Stimulated activated CD8-positive, alpha-beta memory T cell treated with anti-CD3 and anti-CD28 coated beads, Interleukin-7, amount 100 ng/mL, for 1 hour (primary cell): ENCODE results near the gene GABBR2.

Source experiments
- DNase-seq, 2 donors: peaks; one replicate each; pipeline ENCODE4 v3.0.0-alpha.2; 2020; ENCODE audit warnings: low read depth in 2 of 2

Gene GABBR2

GRCh38 chr9:98323051-98323830 is 385.5 kb downstream of the GABBR2 start:
- DNase-seq, result no peak

DNA sequence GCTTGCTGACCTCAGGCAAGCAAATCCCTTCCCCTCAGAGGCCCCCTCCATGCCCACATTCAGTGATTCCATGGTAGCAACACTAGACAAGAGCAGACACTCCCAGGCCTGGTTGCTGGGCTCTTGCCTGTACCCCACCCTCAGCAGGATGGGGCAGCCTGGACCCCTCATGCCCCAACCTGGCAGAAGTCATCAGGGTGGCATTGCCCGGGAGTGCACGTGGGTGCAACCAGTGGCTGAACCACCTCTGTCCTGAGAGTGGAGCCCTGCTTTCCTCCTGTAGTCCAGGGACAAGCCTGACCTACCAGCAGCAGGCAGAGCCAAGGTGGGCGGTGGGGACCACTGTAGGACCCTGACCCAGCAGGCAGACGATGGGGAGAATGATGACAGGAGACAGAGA is 387.5 kb downstream of the GABBR2 start:
- no peak for DNase-seq

DNA sequence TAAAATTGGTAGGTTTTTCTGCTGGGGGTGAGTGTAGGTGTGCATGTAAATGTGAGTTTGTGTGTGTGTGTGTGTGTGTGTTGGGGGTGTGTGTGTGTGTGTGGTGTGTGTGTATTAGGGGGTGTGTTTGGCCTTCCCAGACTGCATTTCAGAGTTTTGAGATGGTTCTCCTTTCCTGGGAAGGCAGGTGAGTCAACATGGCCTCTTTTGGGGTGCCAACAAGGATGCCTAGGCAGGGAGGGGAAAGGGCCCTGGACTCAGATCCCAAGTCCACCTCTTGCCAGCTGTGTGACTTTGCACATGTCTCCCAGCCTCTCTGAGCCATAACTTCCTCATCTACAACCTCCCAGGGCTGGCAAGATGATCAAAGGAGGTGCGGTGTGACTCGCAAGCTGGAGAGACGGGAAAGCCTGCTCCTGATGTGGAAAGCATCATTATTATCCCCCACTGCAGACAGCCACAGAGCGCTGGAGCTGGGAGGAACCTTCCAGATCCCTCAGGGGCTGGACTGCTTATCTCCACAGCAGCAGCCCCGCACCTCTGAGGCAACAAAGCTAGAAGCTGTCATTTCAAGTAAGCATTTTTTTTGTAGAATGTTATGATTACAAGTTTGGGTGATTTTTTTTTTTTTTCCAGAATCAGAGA is 389.8 kb downstream of the GABBR2 start:
- DNase-seq, result no peak

DNA sequence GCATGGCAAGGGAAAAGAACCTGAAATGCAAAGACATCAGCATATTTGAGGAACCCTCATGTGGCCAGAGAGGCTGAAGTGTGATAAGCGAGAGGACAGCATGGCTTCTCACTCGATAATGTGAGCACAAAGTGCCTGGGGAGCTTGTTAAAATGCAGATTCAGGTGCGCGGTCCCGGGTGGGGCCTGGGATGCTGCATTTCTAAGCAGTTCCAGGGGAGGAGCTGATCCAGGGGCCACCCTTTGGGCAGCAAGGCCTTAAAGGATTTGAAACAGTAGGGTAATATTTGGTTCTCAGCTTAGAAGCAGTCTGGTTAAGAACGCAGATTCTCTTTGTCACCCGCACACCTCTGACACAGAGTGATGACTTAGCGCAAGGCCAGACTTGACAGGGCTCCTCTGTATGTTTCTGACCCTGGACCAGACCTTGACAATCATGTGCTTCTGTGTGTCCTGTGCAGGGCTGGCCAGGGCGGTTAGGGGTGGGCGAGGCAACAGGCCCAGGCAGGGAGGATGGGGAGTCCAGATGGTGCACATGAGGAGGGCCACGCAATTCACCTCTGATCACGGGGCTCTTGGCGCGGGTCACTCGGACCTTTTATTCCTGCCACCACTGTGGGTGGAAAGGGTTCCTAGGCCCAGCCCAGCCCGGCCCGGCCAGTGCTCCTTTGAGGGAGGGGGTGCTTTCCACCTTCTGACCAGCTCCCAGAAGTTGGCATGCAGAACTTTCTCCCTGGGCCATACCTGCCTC is 390.5 kb downstream of the GABBR2 start:
- DNase-seq, result no peak

DNA sequence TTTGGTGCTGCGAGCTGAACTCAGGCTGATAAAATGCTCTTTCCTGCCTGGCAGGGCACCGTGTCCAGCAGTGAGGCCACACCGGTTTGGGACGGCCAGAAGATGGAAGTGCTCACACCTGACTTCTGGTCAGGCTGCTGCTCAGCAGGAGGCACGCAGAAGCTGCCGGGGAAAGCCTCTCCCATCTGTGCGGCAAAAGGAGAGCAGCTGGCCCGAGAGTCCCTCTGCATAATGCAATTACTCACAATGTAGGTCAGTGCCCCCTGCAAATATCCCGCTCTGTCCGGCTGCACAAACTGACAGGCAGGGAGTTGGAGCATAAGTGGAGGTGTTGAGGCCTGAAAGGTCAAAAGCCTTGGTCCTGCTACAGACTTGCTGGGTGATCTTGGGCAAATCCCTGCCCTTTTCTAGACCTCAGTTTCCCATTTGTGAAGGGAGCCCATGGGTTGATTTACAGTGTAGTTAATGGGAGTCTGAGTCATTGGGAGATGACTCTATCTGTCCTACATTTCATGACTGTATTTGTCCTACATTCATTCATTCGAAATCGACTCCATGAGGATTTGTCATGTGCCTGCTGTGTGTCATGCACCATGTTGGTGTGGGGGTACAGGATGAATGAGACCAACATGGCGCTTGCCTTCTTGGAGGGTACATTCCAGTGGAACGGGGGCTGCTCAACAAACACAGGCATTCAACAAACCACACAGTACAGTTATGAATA is 391.4 kb downstream of the GABBR2 start:
- no peak for DNase-seq

GRCh38 chr9:98316445-98317133 is 392.1 kb downstream of the GABBR2 start:
- no peak for DNase-seq

DNA sequence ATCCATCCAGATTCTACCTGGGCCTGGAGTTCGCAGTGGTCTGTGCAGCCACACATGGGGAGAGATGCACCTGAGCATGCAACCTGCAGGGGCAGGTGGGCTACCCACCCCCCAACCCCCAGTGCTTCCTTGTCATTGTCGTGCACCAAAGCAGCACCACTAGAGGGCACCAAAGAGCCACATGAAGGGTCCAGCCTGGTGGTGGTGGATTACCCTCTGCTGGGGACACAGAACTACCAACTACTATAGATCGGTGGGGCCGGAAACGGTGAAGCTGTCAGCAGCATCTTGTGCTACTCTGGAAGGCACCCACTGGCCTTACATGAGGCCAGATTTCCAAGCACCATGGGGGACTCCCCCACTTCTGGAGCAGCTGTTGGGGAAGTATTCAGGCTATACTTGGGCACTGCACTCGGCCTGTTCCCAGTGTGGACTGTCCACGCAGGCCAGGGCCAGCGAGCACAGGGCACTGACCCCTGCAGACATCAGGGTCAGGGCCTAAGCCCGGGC is 393.1 kb downstream of the GABBR2 start:
- peak; percentile 34 to 58 for DNase-seq

DNA sequence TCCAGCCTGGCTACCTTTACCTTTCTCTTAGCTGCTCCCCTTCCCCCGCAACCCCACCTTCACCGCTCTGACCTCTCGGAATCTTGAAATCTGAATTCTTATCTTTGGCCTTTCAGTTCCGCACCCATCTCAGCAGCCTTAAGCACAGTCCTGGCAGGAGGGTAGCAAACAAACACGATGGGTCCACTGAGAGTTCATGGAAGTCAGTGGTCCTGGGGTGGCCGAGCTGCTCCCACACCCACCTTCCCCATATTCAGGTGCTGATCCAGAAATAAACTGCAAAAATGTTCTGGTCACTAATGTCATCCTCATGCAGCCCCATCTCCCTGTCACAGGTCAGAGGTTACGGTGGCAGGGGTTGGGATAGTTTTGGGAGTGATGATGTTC is 393.7 kb downstream of the GABBR2 start:
- DNase-seq, result no peak

GRCh38 chr9:98314381-98315066 is 394.2 kb downstream of the GABBR2 start:
- DNase-seq, result no peak

DNA sequence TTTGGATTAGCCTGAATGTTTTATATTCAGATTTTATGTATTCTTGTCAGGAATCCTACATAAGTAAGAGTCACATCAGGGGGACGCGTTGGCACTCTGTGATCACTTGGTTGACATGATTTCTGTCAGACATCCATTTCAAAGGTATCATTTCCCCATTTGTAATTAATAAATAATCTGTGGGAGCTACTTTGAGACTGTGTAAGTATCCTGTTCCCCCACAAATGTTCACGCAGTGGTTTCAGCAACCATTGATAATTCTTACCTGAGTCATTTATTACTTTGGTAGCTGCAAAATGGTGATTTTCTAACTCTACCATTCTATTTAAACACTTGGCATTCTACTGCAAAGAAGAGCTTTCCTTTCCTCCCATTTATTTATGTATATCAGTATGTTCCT is 396.4 kb downstream of the GABBR2 start:
- no peak for DNase-seq

GRCh38 chr9:98311541-98311940 is 397.2 kb downstream of the GABBR2 start:
- DNase-seq, result no peak

DNA sequence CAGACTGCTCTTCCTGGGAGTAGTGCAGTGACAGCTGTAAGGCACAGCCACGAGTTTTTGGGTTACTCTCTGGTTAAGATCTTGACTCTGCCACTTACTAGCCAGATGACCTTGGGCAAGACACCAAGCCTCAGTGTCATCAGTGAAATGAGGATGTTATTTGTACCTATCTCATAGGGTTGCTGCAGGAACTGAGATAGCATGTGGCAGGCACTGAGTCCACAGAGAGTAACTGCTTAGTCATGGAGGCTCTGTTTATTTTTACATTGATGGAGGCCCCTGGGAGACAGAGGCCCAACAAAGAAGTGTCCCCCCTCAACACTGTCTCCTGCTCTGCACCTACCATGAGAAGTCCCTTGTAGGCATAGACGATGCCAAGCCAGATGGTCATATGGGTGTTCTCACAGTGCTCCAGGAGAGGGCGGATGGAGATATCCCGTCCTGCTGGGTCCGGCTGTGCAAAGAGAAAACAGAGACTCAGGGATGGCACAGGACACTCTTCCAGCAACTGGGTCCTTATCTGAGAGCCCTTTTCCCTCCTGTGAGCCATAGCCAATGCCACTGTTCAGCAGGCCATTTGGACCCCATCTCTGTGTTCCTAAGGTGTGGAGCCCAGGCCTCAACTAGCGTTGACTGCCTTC is 397.9 kb downstream of the GABBR2 start:
- no peak for DNase-seq

DNA sequence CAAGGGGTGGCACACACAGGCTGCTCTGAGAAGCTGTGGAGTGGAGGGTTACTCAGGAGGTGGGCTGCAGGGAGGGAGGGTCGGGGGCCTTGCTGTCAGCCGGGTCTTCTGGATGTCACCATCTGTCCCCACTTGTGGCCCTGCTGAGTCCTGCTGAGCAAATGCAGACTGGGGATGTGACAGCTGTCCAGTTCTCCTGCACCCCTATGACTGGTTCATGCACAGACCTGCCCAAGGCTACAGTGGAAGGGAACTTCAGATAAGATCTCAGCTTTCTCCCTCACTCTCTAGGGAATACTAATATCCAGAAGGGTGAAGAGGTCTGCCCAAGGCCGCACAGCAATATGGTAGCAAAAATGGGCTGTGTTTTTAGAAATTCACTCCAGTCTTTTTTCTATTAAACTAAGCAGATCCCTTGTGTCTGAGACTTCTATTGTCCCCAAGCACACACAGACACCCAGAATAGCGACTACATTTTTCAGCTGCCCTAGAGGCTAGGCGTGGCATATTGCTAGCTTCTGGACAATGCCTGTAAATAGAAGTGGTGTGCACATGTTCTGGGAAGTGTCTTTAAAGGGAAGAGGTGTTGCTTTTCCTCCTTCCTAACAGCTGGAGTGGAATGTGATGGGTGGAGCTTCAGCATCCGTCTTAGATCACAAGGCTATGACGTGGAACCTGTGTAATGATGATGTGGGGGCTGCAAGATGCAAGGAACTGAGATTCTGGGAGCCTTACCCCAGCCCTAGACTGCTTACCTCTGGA is 402.2 kb downstream of the GABBR2 start:
- no peak for DNase-seq

DNA sequence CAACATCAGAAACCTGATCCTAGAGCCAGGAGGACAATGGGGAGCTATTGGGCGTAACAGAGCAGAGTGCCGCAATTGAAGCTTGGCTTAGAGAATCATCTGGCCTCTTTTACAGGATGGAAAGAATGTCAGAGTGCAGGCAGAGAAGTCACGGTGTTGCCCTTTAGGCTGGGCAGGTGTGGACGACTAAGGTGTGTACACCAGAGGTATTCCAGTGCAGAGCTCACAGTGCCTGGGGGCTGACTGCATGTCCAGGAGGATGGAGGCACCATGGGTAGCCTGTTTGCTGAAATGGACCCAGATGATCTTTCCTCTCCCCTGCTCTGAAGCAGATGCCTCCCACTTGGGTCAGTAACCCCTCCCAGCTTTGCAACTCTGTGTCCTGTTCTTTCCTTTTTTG is 404.4 kb downstream of the GABBR2 start:
- no peak for DNase-seq

- no peak for DNase-seq
Measured at GRCh38 chr9:98303633-98304125, 405.1 kb downstream of the GABBR2 start.

DNA sequence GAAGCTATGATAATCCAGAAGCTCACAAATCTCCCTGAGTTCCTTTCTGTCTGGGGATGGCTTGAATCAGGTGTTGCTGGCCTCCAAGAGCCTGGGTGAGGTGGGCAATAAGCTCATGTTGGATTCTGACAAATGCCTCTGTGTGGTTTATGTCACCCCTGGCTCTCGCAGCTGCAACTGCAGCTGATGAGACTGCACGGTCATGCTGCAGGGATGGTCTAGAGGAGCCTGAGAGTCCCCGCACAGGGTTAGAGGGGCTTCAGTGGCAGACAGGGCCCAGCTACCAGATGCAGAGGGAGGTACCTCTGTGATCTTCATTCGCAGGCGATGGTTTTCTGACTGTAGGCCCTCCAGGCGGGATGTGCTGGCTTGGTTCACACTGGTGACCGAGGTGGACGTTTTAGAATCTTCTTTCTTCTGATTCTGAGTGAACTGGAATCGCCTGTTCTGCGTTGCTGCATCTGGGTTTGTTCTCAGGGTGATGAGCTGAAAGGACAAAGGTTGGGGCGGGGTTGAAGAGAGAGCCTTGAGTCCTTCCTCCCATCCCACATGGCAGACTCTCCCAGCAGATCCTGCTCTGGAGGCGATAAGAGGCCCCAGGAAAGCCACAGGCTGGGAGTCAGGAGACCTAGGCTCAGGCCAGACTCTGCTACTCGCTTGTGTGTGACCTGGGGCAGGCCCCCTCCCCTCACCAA is 405.6 kb downstream of the GABBR2 start:
- no peak for DNase-seq

- no peak for DNase-seq
Measured at GRCh38 chr9:98302150-98302549, 406.6 kb downstream of the GABBR2 start.

GRCh38 chr9:98300611-98301010 is 408.1 kb downstream of the GABBR2 start:
- DNase-seq, result no peak

DNA sequence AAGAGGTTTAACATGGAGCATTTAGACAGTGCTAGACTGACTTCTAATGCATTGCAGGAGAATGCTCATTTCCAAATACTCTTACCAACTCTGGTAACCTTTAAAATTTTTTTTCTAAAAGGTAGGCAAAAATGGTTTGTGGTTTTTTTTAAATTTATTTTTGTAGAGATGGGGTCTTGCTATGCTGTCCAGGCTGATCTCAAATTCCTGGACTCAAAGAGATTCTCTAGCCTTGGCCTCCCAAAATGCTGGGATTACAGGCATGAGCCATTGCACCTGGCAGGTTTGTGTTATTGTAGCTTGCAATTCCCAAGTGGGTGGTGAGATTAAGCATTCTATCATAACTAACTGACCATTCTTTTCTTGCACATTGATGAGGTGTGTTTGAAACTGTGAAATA is 410.3 kb downstream of the GABBR2 start:
- DNase-seq, result no peak
